ENCODE measurements around the gene SLC39A11.

GRCh38 chr17:72802726-72803125, 289.8 kb downstream of the SLC39A11 start:
- TF ChIP-seq CTCF (IDR thresholded peaks at IDR 0.05; ENCODE audit: insufficient read depth, low read length) (no peak), POLR2AphosphoS5 (IDR thresholded peaks at IDR 0.05; ENCODE audit: low read depth) (no peak), SPI1 (IDR thresholded peaks at IDR 0.05; ENCODE audit: borderline replicate concordance, low read depth) (no peak)
- TF ChIP-seq, protein P1, sequence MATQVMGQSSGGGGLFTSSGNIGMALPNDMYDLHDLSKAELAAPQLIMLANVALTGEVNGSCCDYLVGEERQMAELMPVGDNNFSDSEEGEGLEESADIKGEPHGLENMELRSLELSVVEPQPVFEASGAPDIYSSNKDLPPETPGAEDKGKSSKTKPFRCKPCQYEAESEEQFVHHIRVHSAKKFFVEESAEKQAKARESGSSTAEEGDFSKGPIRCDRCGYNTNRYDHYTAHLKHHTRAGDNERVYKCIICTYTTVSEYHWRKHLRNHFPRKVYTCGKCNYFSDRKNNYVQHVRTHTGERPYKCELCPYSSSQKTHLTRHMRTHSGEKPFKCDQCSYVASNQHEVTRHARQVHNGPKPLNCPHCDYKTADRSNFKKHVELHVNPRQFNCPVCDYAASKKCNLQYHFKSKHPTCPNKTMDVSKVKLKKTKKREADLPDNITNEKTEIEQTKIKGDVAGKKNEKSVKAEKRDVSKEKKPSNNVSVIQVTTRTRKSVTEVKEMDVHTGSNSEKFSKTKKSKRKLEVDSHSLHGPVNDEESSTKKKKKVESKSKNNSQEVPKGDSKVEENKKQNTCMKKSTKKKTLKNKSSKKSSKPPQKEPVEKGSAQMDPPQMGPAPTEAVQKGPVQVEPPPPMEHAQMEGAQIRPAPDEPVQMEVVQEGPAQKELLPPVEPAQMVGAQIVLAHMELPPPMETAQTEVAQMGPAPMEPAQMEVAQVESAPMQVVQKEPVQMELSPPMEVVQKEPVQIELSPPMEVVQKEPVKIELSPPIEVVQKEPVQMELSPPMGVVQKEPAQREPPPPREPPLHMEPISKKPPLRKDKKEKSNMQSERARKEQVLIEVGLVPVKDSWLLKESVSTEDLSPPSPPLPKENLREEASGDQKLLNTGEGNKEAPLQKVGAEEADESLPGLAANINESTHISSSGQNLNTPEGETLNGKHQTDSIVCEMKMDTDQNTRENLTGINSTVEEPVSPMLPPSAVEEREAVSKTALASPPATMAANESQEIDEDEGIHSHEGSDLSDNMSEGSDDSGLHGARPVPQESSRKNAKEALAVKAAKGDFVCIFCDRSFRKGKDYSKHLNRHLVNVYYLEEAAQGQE (IDR thresholded peaks at IDR 0.05; ENCODE audit: insufficient replicate concordance, low read depth) = no peak

Measured in HL-60 (cell line).